ENCODE results near the gene KLRF2. TPM values are rescaled to one million over a fixed set of nuclear protein-coding genes. Genes with fewer than 3 reads are reported as not detected.

KLRF2 gene
- polyA plus RNA-seq (2012; ENCODE audit: low read depth, missing spikeins): not detected

GRCh38 chr12:9881246-9881645, at the start of gene KLRF2:
Gene KLRF2, plus strand, starts transcription at chr12:9881489. Its CDS starts 107 bp downstream, at chr12:9881596.
- DNase-seq (ENCODE audit: insufficient read length, low spot score) (no peak), FAIRE-seq (no peak)
- TF ChIP-seq POLR2AphosphoS5 (IDR thresholded peaks at IDR 0.05; ENCODE audit: low read depth, low read length) (no peak), POLR2A (IDR thresholded peaks at IDR 0.05; ENCODE audit: low read depth, low read length) (no peak), TAF1 (IDR thresholded peaks at IDR 0.05; ENCODE audit: low read depth, low read length) (no peak), SPI1 (IDR thresholded peaks at IDR 0.05; ENCODE audit: low read depth, low read length) (no peak), POU2F2 (IDR thresholded peaks at IDR 0.05; ENCODE audit: low read depth, low read length) (no peak), PAX5 (IDR thresholded peaks at IDR 0.05; ENCODE audit: insufficient read depth, low read length, severe bottlenecking) (no peak)

GRCh38 chr12:9831720-9832119, 49.6 kb upstream of the KLRF2 start:
- TF ChIP-seq POLR2A (IDR thresholded peaks at IDR 0.05; ENCODE audit: low read depth, low read length) (no peak), PAX5 (IDR thresholded peaks at IDR 0.05; ENCODE audit: insufficient read depth, low read length, severe bottlenecking) (no peak), SPI1 (IDR thresholded peaks at IDR 0.05; ENCODE audit: low read depth, low read length) (no peak), POLR2AphosphoS5 (IDR thresholded peaks at IDR 0.05; ENCODE audit: low read depth, low read length) (no peak), TAF1 (IDR thresholded peaks at IDR 0.05; ENCODE audit: low read depth, low read length) (no peak), POU2F2 (IDR thresholded peaks at IDR 0.05; ENCODE audit: low read depth, low read length) (no peak)
- DNase-seq (ENCODE audit: insufficient read length, low spot score): no peak
- FAIRE-seq: no peak

GRCh38 chr12:9843407-9843806, 37.9 kb upstream of the KLRF2 start:
- TF ChIP-seq TAF1 (IDR thresholded peaks at IDR 0.05; ENCODE audit: low read depth, low read length) (no peak), POLR2A (IDR thresholded peaks at IDR 0.05; ENCODE audit: low read depth, low read length) (no peak), SPI1 (IDR thresholded peaks at IDR 0.05; ENCODE audit: low read depth, low read length) (no peak)
- FAIRE-seq (no peak), DNase-seq (ENCODE audit: insufficient read length, low spot score) (no peak)

GRCh38 chr12:9848899-9849298, 32.4 kb upstream of the KLRF2 start:
- DNase-seq (ENCODE audit: insufficient read length, low spot score) (no peak), FAIRE-seq (no peak)
- TF ChIP-seq SPI1 (IDR thresholded peaks at IDR 0.05; ENCODE audit: low read depth, low read length) (no peak), PAX5 (IDR thresholded peaks at IDR 0.05; ENCODE audit: insufficient read depth, low read length, severe bottlenecking) (no peak), POU2F2 (IDR thresholded peaks at IDR 0.05; ENCODE audit: low read depth, low read length) (no peak), POLR2AphosphoS5 (IDR thresholded peaks at IDR 0.05; ENCODE audit: low read depth, low read length) (no peak), POLR2A (IDR thresholded peaks at IDR 0.05; ENCODE audit: low read depth, low read length) (no peak), TAF1 (IDR thresholded peaks at IDR 0.05; ENCODE audit: low read depth, low read length) (no peak)

- DNase-seq (ENCODE audit: insufficient read length, low spot score) (no peak), FAIRE-seq (no peak)
- TF ChIP-seq TAF1 (IDR thresholded peaks at IDR 0.05; ENCODE audit: low read depth, low read length): no peak
- TF ChIP-seq SPI1 (IDR thresholded peaks at IDR 0.05; ENCODE audit: low read depth, low read length): no peak
- TF ChIP-seq POLR2A (IDR thresholded peaks at IDR 0.05; ENCODE audit: low read depth, low read length): no peak
- TF ChIP-seq PAX5 (IDR thresholded peaks at IDR 0.05; ENCODE audit: insufficient read depth, low read length, severe bottlenecking): no peak
- no peak for TF ChIP-seq POU2F2 (IDR thresholded peaks at IDR 0.05; ENCODE audit: low read depth, low read length)
- no peak for TF ChIP-seq POLR2AphosphoS5 (IDR thresholded peaks at IDR 0.05; ENCODE audit: low read depth, low read length)
Observed at GRCh38 chr12:9851050-9851449, 30.2 kb upstream of the KLRF2 start.

- TF ChIP-seq PAX5 (IDR thresholded peaks at IDR 0.05; ENCODE audit: insufficient read depth, low read length, severe bottlenecking): no peak
- no peak for TF ChIP-seq SPI1 (IDR thresholded peaks at IDR 0.05; ENCODE audit: low read depth, low read length)
- no peak for TF ChIP-seq TAF1 (IDR thresholded peaks at IDR 0.05; ENCODE audit: low read depth, low read length)
- TF ChIP-seq POLR2A (IDR thresholded peaks at IDR 0.05; ENCODE audit: low read depth, low read length): no peak
- TF ChIP-seq POU2F2 (IDR thresholded peaks at IDR 0.05; ENCODE audit: low read depth, low read length): no peak
- TF ChIP-seq POLR2AphosphoS5 (IDR thresholded peaks at IDR 0.05; ENCODE audit: low read depth, low read length): no peak
- DNase-seq (ENCODE audit: insufficient read length, low spot score): no peak
Observed at GRCh38 chr12:9851927-9852326, 29.4 kb upstream of the KLRF2 start.

GRCh38 chr12:9856151-9856550, 25.1 kb upstream of the KLRF2 start:
- no peak for TF ChIP-seq SPI1 (IDR thresholded peaks at IDR 0.05; ENCODE audit: low read depth, low read length)
- TF ChIP-seq TAF1 (IDR thresholded peaks at IDR 0.05; ENCODE audit: low read depth, low read length): no peak
- no peak for TF ChIP-seq POU2F2 (IDR thresholded peaks at IDR 0.05; ENCODE audit: low read depth, low read length)
- TF ChIP-seq POLR2AphosphoS5 (IDR thresholded peaks at IDR 0.05; ENCODE audit: low read depth, low read length): no peak
- no peak for TF ChIP-seq POLR2A (IDR thresholded peaks at IDR 0.05; ENCODE audit: low read depth, low read length)
- no peak for TF ChIP-seq PAX5 (IDR thresholded peaks at IDR 0.05; ENCODE audit: insufficient read depth, low read length, severe bottlenecking)
- DNase-seq (ENCODE audit: insufficient read length, low spot score) (no peak), FAIRE-seq (no peak)

More at GRCh38 chr12:9851927-9852326, 29.4 kb upstream of the KLRF2 start:
- no peak for FAIRE-seq

- DNase-seq (ENCODE audit: insufficient read length, low spot score) (no peak), FAIRE-seq (no peak)
- TF ChIP-seq PAX5 (IDR thresholded peaks at IDR 0.05; ENCODE audit: insufficient read depth, low read length, severe bottlenecking): no peak
- no peak for TF ChIP-seq POLR2AphosphoS5 (IDR thresholded peaks at IDR 0.05; ENCODE audit: low read depth, low read length)
- TF ChIP-seq TAF1 (IDR thresholded peaks at IDR 0.05; ENCODE audit: low read depth, low read length): no peak
- no peak for TF ChIP-seq POLR2A (IDR thresholded peaks at IDR 0.05; ENCODE audit: low read depth, low read length)
- no peak for TF ChIP-seq SPI1 (IDR thresholded peaks at IDR 0.05; ENCODE audit: low read depth, low read length)
- TF ChIP-seq POU2F2 (IDR thresholded peaks at IDR 0.05; ENCODE audit: low read depth, low read length): no peak
Observed at GRCh38 chr12:9856894-9857293, 24.4 kb upstream of the KLRF2 start.

- FAIRE-seq (no peak), DNase-seq (ENCODE audit: insufficient read length, low spot score) (no peak)
- TF ChIP-seq TAF1 (IDR thresholded peaks at IDR 0.05; ENCODE audit: low read depth, low read length) (no peak), POLR2A (IDR thresholded peaks at IDR 0.05; ENCODE audit: low read depth, low read length) (no peak), POLR2AphosphoS5 (IDR thresholded peaks at IDR 0.05; ENCODE audit: low read depth, low read length) (no peak), PAX5 (IDR thresholded peaks at IDR 0.05; ENCODE audit: insufficient read depth, low read length, severe bottlenecking) (no peak), POU2F2 (IDR thresholded peaks at IDR 0.05; ENCODE audit: low read depth, low read length) (no peak), SPI1 (IDR thresholded peaks at IDR 0.05; ENCODE audit: low read depth, low read length) (no peak)
Observed at GRCh38 chr12:9858135-9858534, 23.2 kb upstream of the KLRF2 start.

All from GM12891 (cell line).